ENCODE measurements around the gene USP17L25.
"Not testable (repeated sequence)": the region's sequence is repeated elsewhere in the genome, so short reads cannot be mapped to it uniquely, and the experiment has no call there.

The USP17L25 gene, protein sequence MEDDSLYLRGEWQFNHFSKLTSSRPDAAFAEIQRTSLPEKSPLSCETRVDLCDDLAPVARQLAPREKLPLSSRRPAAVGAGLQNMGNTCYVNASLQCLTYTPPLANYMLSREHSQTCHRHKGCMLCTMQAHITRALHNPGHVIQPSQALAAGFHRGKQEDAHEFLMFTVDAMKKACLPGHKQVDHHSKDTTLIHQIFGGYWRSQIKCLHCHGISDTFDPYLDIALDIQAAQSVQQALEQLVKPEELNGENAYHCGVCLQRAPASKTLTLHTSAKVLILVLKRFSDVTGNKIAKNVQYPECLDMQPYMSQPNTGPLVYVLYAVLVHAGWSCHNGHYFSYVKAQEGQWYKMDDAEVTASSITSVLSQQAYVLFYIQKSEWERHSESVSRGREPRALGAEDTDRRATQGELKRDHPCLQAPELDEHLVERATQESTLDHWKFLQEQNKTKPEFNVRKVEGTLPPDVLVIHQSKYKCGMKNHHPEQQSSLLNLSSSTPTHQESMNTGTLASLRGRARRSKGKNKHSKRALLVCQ

DNA sequence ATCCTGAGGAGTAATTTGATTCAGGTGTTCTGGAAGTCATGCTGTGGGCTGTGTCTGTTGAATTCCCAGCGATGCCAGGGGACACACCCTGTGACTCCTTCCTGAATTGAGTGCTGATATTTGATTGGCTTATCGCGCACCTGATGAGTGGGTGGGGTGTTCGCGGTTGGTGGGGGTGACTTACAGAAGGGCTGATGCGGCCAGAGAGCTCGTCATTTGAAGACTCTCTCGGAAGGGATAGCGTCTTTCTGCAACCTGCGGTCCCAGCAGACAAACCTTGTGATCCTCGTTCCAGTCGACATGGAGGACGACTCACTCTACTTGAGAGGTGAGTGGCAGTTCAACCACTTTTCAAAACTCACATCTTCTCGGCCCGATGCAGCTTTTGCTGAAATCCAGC lies at the start of gene USP17L25:
USP17L25 (plus strand) TSS at position 301 of the 400 bp plus-strand sequence; CDS start at position 301, 0 bp downstream.
- not testable (repeated sequence) for DNase-seq (ENCODE audit: low read depth, low spot score); H3K4me3 ChIP-seq; H3K9me3 ChIP-seq (ENCODE audit: low read depth, low read length); H3K27ac ChIP-seq; H3K9ac ChIP-seq (ENCODE audit: insufficient read length); H3K36me3 ChIP-seq (ENCODE audit: insufficient read depth, low read length)

DNA sequence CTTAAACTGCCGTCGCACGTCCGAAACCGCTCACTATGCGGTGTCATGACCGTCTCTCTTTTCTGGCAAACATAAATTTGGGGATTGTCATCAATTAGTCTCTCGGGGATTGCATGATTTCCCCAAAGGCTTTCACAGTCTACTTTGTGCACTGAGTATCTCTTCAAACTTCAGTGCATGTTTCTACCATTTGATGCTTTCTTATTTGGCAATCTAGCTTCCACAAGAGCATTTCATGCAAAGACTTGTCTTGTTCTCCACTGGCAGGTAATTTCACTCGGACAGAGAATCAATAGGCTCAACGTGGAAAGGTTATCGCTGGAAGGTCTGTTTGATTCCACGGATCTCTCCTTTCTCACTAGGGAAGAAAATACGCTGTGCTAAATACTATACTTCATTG lies 5.5 kb upstream of the USP17L25 start:
- H3K4me3 ChIP-seq; H3K9ac ChIP-seq (ENCODE audit: insufficient read length); DNase-seq (ENCODE audit: low read depth, low spot score); H3K9me3 ChIP-seq (ENCODE audit: low read depth, low read length); H3K27ac ChIP-seq; H3K36me3 ChIP-seq (ENCODE audit: insufficient read depth, low read length): not testable (repeated sequence)

DNA sequence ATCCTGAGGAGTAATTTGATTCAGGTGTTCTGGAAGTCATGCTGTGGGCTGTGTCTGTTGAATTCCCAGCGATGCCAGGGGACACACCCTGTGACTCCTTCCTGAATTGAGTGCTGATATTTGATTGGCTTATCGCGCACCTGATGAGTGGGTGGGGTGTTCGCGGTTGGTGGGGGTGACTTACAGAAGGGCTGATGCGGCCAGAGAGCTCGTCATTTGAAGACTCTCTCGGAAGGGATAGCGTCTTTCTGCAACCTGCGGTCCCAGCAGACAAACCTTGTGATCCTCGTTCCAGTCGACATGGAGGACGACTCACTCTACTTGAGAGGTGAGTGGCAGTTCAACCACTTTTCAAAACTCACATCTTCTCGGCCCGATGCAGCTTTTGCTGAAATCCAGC lies 4.8 kb upstream of the USP17L25 start, which contains the start of gene USP17L24:
USP17L24 (plus strand) TSS at position 301 of the 400 bp plus-strand sequence; CDS start at position 301, 0 bp downstream.
- DNase-seq (ENCODE audit: low read depth, low spot score); H3K27ac ChIP-seq; H3K36me3 ChIP-seq (ENCODE audit: insufficient read depth, low read length); H3K9ac ChIP-seq (ENCODE audit: insufficient read length); H3K4me3 ChIP-seq; H3K9me3 ChIP-seq (ENCODE audit: low read depth, low read length): not testable (repeated sequence)

GRCh38 chr4:9334358-9334757 lies 4.6 kb downstream of the USP17L25 start, which contains the start of gene USP17L26:
Gene USP17L26 (plus strand): TSS chr4:9334658. CDS start chr4:9334658, 0 bp downstream.
- H3K36me3 ChIP-seq (ENCODE audit: insufficient read depth, low read length); H3K9ac ChIP-seq (ENCODE audit: insufficient read length): not testable (repeated sequence)

DNA sequence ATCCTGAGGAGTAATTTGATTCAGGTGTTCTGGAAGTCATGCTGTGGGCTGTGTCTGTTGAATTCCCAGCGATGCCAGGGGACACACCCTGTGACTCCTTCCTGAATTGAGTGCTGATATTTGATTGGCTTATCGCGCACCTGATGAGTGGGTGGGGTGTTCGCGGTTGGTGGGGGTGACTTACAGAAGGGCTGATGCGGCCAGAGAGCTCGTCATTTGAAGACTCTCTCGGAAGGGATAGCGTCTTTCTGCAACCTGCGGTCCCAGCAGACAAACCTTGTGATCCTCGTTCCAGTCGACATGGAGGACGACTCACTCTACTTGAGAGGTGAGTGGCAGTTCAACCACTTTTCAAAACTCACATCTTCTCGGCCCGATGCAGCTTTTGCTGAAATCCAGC lies 9.4 kb downstream of the USP17L25 start, which contains the start of gene USP17L5:
USP17L5 (plus strand) TSS at position 301 of the 400 bp plus-strand sequence; CDS start at position 301, 0 bp downstream.
- not testable (repeated sequence) for H3K9ac ChIP-seq (ENCODE audit: insufficient read length); H3K36me3 ChIP-seq (ENCODE audit: insufficient read depth, low read length); H3K27ac ChIP-seq; H3K9me3 ChIP-seq (ENCODE audit: low read depth, low read length); H3K4me3 ChIP-seq; DNase-seq (ENCODE audit: low read depth, low spot score)

More at GRCh38 chr4:9334358-9334757, 4.6 kb downstream of the USP17L25 start, which contains the start of gene USP17L26:
- H3K4me3 ChIP-seq; H3K27ac ChIP-seq; DNase-seq (ENCODE audit: low read depth, low spot score); H3K9me3 ChIP-seq (ENCODE audit: low read depth, low read length): not testable (repeated sequence)

- H3K36me3 ChIP-seq (ENCODE audit: insufficient read depth, low read length); H3K9me3 ChIP-seq (ENCODE audit: low read depth, low read length); DNase-seq (ENCODE audit: low read depth, low spot score); H3K9ac ChIP-seq (ENCODE audit: insufficient read length); H3K27ac ChIP-seq; H3K4me3 ChIP-seq: not testable (repeated sequence)
Measured at GRCh38 chr4:9343848-9344247, 14.1 kb downstream of the USP17L25 start, which contains the start of gene USP17L27. Gene USP17L27 (plus strand): TSS chr4:9344148. CDS start chr4:9344148, 0 bp downstream.

- not testable (repeated sequence) for DNase-seq (ENCODE audit: low read depth, low spot score); H3K36me3 ChIP-seq (ENCODE audit: insufficient read depth, low read length); H3K4me3 ChIP-seq; H3K9me3 ChIP-seq (ENCODE audit: low read depth, low read length); H3K27ac ChIP-seq; H3K9ac ChIP-seq (ENCODE audit: insufficient read length)
Measured at GRCh38 chr4:9348593-9348992, 18.9 kb downstream of the USP17L25 start, which contains the start of gene USP17L28. Gene USP17L28 (plus strand): TSS chr4:9348893. CDS start chr4:9348893, 0 bp downstream.

- not testable (repeated sequence) for H3K9ac ChIP-seq (ENCODE audit: insufficient read length); H3K27ac ChIP-seq; H3K36me3 ChIP-seq (ENCODE audit: insufficient read depth, low read length); H3K4me3 ChIP-seq; H3K9me3 ChIP-seq (ENCODE audit: low read depth, low read length); DNase-seq (ENCODE audit: low read depth, low spot score)
Measured at GRCh38 chr4:9350866-9351265, 21.2 kb downstream of the USP17L25 start.

DNA sequence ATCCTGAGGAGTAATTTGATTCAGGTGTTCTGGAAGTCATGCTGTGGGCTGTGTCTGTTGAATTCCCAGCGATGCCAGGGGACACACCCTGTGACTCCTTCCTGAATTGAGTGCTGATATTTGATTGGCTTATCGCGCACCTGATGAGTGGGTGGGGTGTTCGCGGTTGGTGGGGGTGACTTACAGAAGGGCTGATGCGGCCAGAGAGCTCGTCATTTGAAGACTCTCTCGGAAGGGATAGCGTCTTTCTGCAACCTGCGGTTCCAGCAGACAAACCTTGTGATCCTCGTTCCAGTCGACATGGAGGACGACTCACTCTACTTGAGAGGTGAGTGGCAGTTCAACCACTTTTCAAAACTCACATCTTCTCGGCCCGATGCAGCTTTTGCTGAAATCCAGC lies 23.6 kb downstream of the USP17L25 start, which contains the start of gene USP17L29:
USP17L29 (plus strand) TSS at position 301 of the 400 bp plus-strand sequence; CDS start at position 301, 0 bp downstream.
- not testable (repeated sequence) for H3K36me3 ChIP-seq (ENCODE audit: insufficient read depth, low read length); H3K9ac ChIP-seq (ENCODE audit: insufficient read length); H3K9me3 ChIP-seq (ENCODE audit: low read depth, low read length); H3K27ac ChIP-seq; H3K4me3 ChIP-seq; DNase-seq (ENCODE audit: low read depth, low spot score)

DNA sequence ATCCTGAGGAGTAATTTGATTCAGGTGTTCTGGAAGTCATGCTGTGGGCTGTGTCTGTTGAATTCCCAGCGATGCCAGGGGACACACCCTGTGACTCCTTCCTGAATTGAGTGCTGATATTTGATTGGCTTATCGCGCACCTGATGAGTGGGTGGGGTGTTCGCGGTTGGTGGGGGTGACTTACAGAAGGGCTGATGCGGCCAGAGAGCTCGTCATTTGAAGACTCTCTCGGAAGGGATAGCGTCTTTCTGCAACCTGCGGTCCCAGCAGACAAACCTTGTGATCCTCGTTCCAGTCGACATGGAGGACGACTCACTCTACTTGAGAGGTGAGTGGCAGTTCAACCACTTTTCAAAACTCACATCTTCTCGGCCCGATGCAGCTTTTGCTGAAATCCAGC lies 33.1 kb downstream of the USP17L25 start, which contains the start of gene USP17L30:
USP17L30 (plus strand) TSS at position 301 of the 400 bp plus-strand sequence; CDS start at position 301, 0 bp downstream.
- H3K4me3 ChIP-seq; DNase-seq (ENCODE audit: low read depth, low spot score); H3K36me3 ChIP-seq (ENCODE audit: insufficient read depth, low read length); H3K27ac ChIP-seq; H3K9ac ChIP-seq (ENCODE audit: insufficient read length); H3K9me3 ChIP-seq (ENCODE audit: low read depth, low read length): not testable (repeated sequence)

- H3K9ac ChIP-seq (ENCODE audit: insufficient read length); DNase-seq (ENCODE audit: low read depth, low spot score); H3K4me3 ChIP-seq; H3K27ac ChIP-seq; H3K9me3 ChIP-seq (ENCODE audit: low read depth, low read length); H3K36me3 ChIP-seq (ENCODE audit: insufficient read depth, low read length): not testable (repeated sequence)
Measured at GRCh38 chr4:9379881-9380280, 50.2 kb downstream of the USP17L25 start.
